ENCODE data around the gene TFDP1.

DNA sequence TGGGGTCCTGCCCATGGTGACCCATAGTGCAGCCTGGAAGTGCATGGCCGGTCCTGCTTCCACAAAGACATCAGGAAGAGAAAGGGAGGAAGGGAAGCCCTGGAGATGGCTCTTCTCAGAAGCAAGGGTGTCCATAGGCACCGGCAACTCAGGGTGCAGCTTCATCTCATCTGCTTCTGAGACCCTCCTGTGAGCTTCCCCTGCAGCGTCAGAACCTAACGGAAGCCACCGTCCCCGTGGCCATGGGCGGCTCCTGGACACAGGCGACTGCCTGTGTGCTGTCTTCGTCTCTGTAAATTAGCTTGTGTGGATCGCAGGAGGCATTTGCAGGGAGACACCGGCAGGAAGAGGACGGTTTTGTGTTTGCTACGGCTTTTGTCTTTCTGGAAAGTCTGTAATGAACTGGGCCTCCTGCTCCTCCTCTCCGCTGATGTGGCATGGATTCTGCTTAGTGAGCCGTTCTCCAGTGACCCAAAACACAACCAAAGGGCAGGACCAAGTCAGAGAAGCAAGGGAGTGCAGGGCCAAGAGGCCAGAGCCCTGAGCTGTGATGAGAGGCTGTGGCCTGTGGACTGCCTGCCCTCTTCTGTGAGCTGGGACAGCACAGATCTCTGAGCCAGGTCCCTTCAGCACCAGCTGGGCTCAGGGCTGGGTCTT lies 70.9 kb downstream of the TFDP1 start:
- TF ChIP-seq, protein P1, sequence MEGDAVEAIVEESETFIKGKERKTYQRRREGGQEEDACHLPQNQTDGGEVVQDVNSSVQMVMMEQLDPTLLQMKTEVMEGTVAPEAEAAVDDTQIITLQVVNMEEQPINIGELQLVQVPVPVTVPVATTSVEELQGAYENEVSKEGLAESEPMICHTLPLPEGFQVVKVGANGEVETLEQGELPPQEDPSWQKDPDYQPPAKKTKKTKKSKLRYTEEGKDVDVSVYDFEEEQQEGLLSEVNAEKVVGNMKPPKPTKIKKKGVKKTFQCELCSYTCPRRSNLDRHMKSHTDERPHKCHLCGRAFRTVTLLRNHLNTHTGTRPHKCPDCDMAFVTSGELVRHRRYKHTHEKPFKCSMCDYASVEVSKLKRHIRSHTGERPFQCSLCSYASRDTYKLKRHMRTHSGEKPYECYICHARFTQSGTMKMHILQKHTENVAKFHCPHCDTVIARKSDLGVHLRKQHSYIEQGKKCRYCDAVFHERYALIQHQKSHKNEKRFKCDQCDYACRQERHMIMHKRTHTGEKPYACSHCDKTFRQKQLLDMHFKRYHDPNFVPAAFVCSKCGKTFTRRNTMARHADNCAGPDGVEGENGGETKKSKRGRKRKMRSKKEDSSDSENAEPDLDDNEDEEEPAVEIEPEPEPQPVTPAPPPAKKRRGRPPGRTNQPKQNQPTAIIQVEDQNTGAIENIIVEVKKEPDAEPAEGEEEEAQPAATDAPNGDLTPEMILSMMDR (IDR thresholded peaks at IDR 0.05): no peak
- TF ChIP-seq POLR2AphosphoS5 (IDR thresholded peaks at IDR 0.05): no peak
- TF ChIP-seq POLR2A (IDR thresholded peaks at IDR 0.05; ENCODE audit: low read depth): no peak
- TF ChIP-seq EP300 (IDR thresholded peaks at IDR 0.05): no peak
